Liver (tissue), 9 donors: ENCODE measurements around the gene RAB43. TPM values are rescaled to one million over a fixed set of nuclear protein-coding genes. Genes with fewer than 3 reads are reported as not detected.

Source experiments
- DNase-seq: peaks from one replicate; pipeline ENCODE4 v3.0.0-alpha.2; 2017; ENCODE audit warnings: low spot score
- H3K27ac ChIP-seq, 2 donors: one replicate each; pipeline ENCODE4 v1.7.0; 2013; ENCODE audit warnings: inconsistent platforms in 2 of 2, low read length in 2 of 2, control low read depth in 1 of 2, low read depth in 1 of 2, mild to moderate bottlenecking in 1 of 2
- H3K27me3 ChIP-seq, 4 donors: one replicate each; pipeline versions ENCODE4 v1.6.1 to v1.7.0; 2013; ENCODE audit warnings: low read length in 3 of 4, inconsistent platforms in 1 of 4, mild to moderate bottlenecking in 1 of 4, moderate library complexity in 1 of 4; ENCODE audit not compliant: control insufficient read depth in 4 of 4, insufficient read depth in 4 of 4
- H3K36me3 ChIP-seq, 4 donors: one replicate each; pipeline versions ENCODE4 v1.6.1 to v1.7.0; 2013; ENCODE audit warnings: low read length in 3 of 4, mild to moderate bottlenecking in 3 of 4, low read depth in 1 of 4, moderate library complexity in 1 of 4; ENCODE audit not compliant: control insufficient read depth in 4 of 4, insufficient read depth in 3 of 4
- H3K4me1 ChIP-seq, 4 donors: one replicate each; pipeline versions ENCODE4 v1.6.1 to v1.7.0; 2013; ENCODE audit warnings: low read length in 3 of 4, mild to moderate bottlenecking in 3 of 4, moderate library complexity in 1 of 4; ENCODE audit not compliant: control insufficient read depth in 4 of 4, insufficient read depth in 4 of 4
- H3K4me3 ChIP-seq, 3 donors: one replicate each; pipeline versions ENCODE4 v1.6.1 to v1.7.0; 2013; ENCODE audit warnings: low read length in 3 of 3, control low read depth in 1 of 3, low read depth in 1 of 3, mild to moderate bottlenecking in 1 of 3
- H3K9ac ChIP-seq, 2 donors: one replicate each; pipeline ENCODE4 v1.7.0; 2013; ENCODE audit warnings: low read length in 2 of 2, mild to moderate bottlenecking in 2 of 2, moderate library complexity in 2 of 2, control low read depth in 1 of 2, low read depth in 1 of 2
- H3K9me3 ChIP-seq, 4 donors: one replicate each; pipeline versions ENCODE4 v1.6.1 to v1.7.0; 2013; ENCODE audit warnings: low read length in 3 of 4; ENCODE audit not compliant: control insufficient read depth in 4 of 4
- EGR1 ChIP-seq, 2 donors: IDR thresholded peaks; 2 replicates each; pipeline ENCODE4 v1.6.1; 2016 to 2018; ENCODE audit warnings: antibody characterized with exemption in 2 of 2, low read depth in 2 of 2
- FOXA1 ChIP-seq: IDR thresholded peaks from 2 replicates; pipeline ENCODE4 v1.6.1; 2016; ENCODE audit warnings: antibody characterized with exemption
- FOXA2 ChIP-seq: IDR thresholded peaks from 2 replicates; pipeline ENCODE4 v1.6.1; 2016; ENCODE audit warnings: antibody characterized with exemption
- GABPA ChIP-seq, 2 donors: IDR thresholded peaks in 1 of 2; conservative IDR thresholded peaks in 1 of 2; 2 replicates each; pipeline ENCODE4 v1.6.1; 2016; ENCODE audit warnings: antibody characterized with exemption in 2 of 2, mild to moderate bottlenecking in 1 of 2, moderate library complexity in 1 of 2
- HNF4A ChIP-seq, 2 donors: conservative IDR thresholded peaks; 2 replicates each; pipeline ENCODE4 v1.6.1; 2016; ENCODE audit warnings: antibody characterized with exemption in 2 of 2, mild to moderate bottlenecking in 2 of 2
- HNF4G ChIP-seq: IDR thresholded peaks from 2 replicates; pipeline ENCODE4 v1.6.1; 2016; ENCODE audit warnings: antibody characterized with exemption
- JUND ChIP-seq, 2 donors: IDR thresholded peaks; 2 replicates each; pipeline ENCODE4 v1.6.1; 2016; ENCODE audit warnings: antibody characterized with exemption in 2 of 2
- NR2F2 ChIP-seq: IDR thresholded peaks from 2 replicates; pipeline ENCODE4 v1.6.1; 2016; ENCODE audit warnings: antibody characterized with exemption
- RAD21 ChIP-seq, 2 donors: IDR thresholded peaks; 2 replicates each; pipeline ENCODE4 v1.6.1; 2016; ENCODE audit warnings: antibody characterized with exemption in 2 of 2, mild to moderate bottlenecking in 2 of 2
- RXRA ChIP-seq, 2 donors: IDR thresholded peaks; 2 replicates each; pipeline ENCODE4 v1.6.1; 2017 to 2018; ENCODE audit warnings: antibody characterized with exemption in 2 of 2, mild to moderate bottlenecking in 1 of 2
- SP1 ChIP-seq: IDR thresholded peaks from 2 replicates; pipeline ENCODE4 v1.6.1; 2018; ENCODE audit warnings: antibody characterized with exemption, mild to moderate bottlenecking
- TAF1 ChIP-seq: conservative IDR thresholded peaks from 2 replicates; pipeline ENCODE4 v1.6.1; 2016; ENCODE audit warnings: antibody characterized with exemption, mild to moderate bottlenecking
- YY1 ChIP-seq: IDR thresholded peaks from 2 replicates; pipeline ENCODE4 v1.6.1; 2016; ENCODE audit warnings: antibody characterized with exemption, mild to moderate bottlenecking
- whole genome bisulfite sequencing: extraction: QIAGEN DNeasy Blood & Tissue Kit; methylation state at CpG from one replicate; pipeline ENCODE4 v1.1.7; 2013; 5-methylcytosine and 5-hydroxymethylcytosine counted together
- polyA plus RNA-seq, 2 donors: library from polyadenylated mRNA; stranded (reverse) in 1 of 2; unstranded in 1 of 2; fragments of 200-250 nt in 1 of 2; fragments of >200 nt in 1 of 2; fragmentation: Nextera tagmentation in 1 of 2; extraction: Ambion mirVana in 1 of 2; gene quantifications; one replicate each; pipeline versions ENCODE4 v1.2.1 to v1.2.3, GENCODE V29; 2013 to 2015
- total RNA-seq, 2 donors: library from RNA; depleted of rRNA; stranded (reverse); fragments of >200 nt; gene quantifications; one replicate each; pipeline ENCODE4 v1.2.3, GENCODE V29; 2014
- TF ChIP-seq, protein P1 (sequence below): IDR thresholded peaks from 2 replicates; pipeline ENCODE4 v1.6.1; 2016; ENCODE audit warnings: antibody characterized with exemption, mild to moderate bottlenecking
- TF ChIP-seq, protein P2 (sequence below): IDR thresholded peaks from 2 replicates; pipeline ENCODE4 v1.6.1; 2016; ENCODE audit warnings: antibody characterized with exemption
- TF ChIP-seq, protein P3 (sequence below): IDR thresholded peaks from 2 replicates; pipeline ENCODE4 v1.6.1; 2016; ENCODE audit warnings: antibody characterized with exemption
- TF ChIP-seq, protein P4 (sequence below): fragments of 150-350 bp; IDR thresholded peaks from 2 replicates; pipeline ENCODE4 v1.5.1; 2017; ENCODE audit warnings: improper control_type of control experiment, low read depth, low read length; ENCODE audit not compliant: missing input control
- TF ChIP-seq, protein P5 (sequence below): IDR thresholded peaks from 2 replicates; pipeline ENCODE4 v1.6.1; 2016; ENCODE audit warnings: antibody characterized with exemption
- donor health status: healthy.
- donor health status: healthy.
- donor health status: healthy.
- donor health status: healthy.
- donor health status: healthy.

Gene RAB43
- total and polyA plus RNA-seq, 4 donors, result 13.4 to 58.1 (median 26.5) TPM

DNA sequence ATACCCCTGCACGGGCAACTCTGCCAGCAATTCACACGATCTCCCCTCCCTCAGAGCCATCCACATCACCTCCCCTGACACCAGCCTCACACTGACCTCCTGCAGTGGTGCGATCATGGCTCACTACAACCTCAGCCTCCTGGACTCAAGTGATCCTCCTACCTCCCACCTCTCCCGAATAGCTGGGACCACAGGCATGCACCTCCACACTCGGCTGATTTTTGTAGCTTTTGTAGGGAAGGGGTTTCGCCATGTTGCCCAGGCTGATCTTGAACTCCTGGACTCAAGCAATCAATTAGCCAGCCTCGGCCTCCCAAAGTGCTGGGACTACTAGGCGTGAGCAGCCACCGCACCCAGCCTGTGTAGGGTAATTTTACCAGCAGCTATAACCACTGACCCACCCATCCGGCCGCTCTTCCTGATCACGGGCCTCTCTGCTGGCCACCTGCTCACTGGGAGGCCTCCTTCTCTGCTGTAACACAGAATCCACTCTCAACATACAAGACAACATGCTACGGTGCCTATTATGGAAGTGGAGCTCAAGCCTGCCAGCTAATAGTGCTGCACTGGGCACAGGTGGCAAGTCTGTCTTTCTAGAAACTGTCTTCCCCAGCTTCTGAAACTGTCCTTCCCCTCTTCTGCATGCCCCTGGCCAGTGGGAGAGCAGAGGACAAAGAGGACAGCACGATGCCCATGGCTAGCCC, 56.4 kb downstream of the RAB43 start:
- no peaks in the 10 kb centered on the region for H3K27me3 ChIP-seq
- no peak for DNase-seq
- no peak overlapping the region for H3K27ac ChIP-seq
- no peaks in the 10 kb centered on the region for H3K36me3 ChIP-seq
- no peak overlapping the region for H3K9ac ChIP-seq
- TF ChIP-seq, protein P1, sequence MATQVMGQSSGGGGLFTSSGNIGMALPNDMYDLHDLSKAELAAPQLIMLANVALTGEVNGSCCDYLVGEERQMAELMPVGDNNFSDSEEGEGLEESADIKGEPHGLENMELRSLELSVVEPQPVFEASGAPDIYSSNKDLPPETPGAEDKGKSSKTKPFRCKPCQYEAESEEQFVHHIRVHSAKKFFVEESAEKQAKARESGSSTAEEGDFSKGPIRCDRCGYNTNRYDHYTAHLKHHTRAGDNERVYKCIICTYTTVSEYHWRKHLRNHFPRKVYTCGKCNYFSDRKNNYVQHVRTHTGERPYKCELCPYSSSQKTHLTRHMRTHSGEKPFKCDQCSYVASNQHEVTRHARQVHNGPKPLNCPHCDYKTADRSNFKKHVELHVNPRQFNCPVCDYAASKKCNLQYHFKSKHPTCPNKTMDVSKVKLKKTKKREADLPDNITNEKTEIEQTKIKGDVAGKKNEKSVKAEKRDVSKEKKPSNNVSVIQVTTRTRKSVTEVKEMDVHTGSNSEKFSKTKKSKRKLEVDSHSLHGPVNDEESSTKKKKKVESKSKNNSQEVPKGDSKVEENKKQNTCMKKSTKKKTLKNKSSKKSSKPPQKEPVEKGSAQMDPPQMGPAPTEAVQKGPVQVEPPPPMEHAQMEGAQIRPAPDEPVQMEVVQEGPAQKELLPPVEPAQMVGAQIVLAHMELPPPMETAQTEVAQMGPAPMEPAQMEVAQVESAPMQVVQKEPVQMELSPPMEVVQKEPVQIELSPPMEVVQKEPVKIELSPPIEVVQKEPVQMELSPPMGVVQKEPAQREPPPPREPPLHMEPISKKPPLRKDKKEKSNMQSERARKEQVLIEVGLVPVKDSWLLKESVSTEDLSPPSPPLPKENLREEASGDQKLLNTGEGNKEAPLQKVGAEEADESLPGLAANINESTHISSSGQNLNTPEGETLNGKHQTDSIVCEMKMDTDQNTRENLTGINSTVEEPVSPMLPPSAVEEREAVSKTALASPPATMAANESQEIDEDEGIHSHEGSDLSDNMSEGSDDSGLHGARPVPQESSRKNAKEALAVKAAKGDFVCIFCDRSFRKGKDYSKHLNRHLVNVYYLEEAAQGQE, result no peak
- TF ChIP-seq, protein P2, sequence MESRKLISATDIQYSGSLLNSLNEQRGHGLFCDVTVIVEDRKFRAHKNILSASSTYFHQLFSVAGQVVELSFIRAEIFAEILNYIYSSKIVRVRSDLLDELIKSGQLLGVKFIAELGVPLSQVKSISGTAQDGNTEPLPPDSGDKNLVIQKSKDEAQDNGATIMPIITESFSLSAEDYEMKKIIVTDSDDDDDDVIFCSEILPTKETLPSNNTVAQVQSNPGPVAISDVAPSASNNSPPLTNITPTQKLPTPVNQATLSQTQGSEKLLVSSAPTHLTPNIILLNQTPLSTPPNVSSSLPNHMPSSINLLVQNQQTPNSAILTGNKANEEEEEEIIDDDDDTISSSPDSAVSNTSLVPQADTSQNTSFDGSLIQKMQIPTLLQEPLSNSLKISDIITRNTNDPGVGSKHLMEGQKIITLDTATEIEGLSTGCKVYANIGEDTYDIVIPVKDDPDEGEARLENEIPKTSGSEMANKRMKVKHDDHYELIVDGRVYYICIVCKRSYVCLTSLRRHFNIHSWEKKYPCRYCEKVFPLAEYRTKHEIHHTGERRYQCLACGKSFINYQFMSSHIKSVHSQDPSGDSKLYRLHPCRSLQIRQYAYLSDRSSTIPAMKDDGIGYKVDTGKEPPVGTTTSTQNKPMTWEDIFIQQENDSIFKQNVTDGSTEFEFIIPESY, result no peak
- TF ChIP-seq, protein P3, sequence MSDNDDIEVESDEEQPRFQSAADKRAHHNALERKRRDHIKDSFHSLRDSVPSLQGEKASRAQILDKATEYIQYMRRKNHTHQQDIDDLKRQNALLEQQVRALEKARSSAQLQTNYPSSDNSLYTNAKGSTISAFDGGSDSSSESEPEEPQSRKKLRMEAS, result no peak
- no peak for TF ChIP-seq HNF4A (conservative IDR thresholded peaks at IDR 0.05)
- TF ChIP-seq GABPA (IDR thresholded peaks at IDR 0.05 in 1 of 2, conservative IDR thresholded peaks at IDR 0.05 in 1 of 2), result no peak
- TF ChIP-seq, protein P4, sequence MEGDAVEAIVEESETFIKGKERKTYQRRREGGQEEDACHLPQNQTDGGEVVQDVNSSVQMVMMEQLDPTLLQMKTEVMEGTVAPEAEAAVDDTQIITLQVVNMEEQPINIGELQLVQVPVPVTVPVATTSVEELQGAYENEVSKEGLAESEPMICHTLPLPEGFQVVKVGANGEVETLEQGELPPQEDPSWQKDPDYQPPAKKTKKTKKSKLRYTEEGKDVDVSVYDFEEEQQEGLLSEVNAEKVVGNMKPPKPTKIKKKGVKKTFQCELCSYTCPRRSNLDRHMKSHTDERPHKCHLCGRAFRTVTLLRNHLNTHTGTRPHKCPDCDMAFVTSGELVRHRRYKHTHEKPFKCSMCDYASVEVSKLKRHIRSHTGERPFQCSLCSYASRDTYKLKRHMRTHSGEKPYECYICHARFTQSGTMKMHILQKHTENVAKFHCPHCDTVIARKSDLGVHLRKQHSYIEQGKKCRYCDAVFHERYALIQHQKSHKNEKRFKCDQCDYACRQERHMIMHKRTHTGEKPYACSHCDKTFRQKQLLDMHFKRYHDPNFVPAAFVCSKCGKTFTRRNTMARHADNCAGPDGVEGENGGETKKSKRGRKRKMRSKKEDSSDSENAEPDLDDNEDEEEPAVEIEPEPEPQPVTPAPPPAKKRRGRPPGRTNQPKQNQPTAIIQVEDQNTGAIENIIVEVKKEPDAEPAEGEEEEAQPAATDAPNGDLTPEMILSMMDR, result no peak
- TF ChIP-seq YY1, result no peak
- no peak for TF ChIP-seq RXRA (IDR thresholded peaks at IDR 0.05)
- TF ChIP-seq HNF4G, result no peak
- TF ChIP-seq EGR1 (IDR thresholded peaks at IDR 0.05; ENCODE audit: low read depth in 2 of 2), result no peak
- no peak for TF ChIP-seq JUND (IDR thresholded peaks at IDR 0.05)
- TF ChIP-seq FOXA1, result no peak
- no peak for TF ChIP-seq SP1
- no peak for TF ChIP-seq RAD21 (IDR thresholded peaks at IDR 0.05)
- TF ChIP-seq NR2F2, result no peak
- no peak for TF ChIP-seq TAF1
- TF ChIP-seq, protein P5, sequence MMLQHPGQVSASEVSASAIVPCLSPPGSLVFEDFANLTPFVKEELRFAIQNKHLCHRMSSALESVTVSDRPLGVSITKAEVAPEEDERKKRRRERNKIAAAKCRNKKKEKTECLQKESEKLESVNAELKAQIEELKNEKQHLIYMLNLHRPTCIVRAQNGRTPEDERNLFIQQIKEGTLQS, result no peak
- TF ChIP-seq FOXA2, result no peak
- H3K4me3 ChIP-seq, result no peak overlapping the region
- H3K4me1 ChIP-seq, result peaks cover 0 to 2% (median 0%) of the 10 kb centered on the region in 4 donors
- no peaks in the 10 kb centered on the region for H3K9me3 ChIP-seq
- WGBS, result 82% methylated on average over 14 of the region's 14 CpGs
